Urothelium cell line (cell line): Measurements from ENCODE around the gene LRRC14B.

ENCODE experiments used
- DNase-seq: peaks from one replicate; pipeline ENCODE4 v3.0.0; 2011; ENCODE audit warnings: low spot score, mixed read lengths
- FAIRE-seq: peaks from 2 replicates; lab custom pipeline; 2011; peaks lifted over from hg19 to GRCh38; lab: Jason Lieb, UNC

The LRRC14B gene

GRCh38 chr5:173392-174290 lies 17.7 kb upstream of the LRRC14B start:
- FAIRE-seq = peak; percentile 68
- no peak for DNase-seq

- FAIRE-seq (no peak), DNase-seq (no peak)
Measured at GRCh38 chr5:174291-174600, 17.0 kb upstream of the LRRC14B start.

DNA sequence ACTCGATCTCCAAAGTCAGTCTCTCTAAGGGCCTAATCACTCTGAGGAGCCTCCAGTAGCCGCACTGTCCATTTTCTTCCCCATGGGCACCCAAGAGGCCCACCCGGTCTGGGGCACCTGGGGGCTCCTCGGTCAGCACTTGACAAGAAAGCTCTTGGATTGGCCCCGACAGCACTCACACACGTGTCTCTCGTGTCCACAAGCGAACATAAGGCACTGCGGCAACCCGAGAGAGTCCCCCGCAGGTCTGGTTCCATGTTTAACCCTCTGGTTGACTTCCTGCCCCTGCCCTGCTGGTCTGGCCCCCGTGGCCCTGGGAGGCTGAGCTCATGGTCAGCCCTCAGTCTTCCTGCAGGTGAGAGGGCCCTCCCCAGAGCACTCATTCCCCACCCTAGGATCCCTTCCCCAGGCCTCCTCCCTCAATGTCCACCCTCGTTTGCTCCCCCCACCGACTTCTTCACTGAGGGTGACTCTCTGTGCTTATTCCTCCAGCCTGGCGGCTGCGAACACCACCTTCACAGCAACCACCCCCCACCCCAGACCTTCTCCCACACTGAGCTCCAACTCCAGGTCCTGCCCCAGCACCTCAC lies 16.3 kb upstream of the LRRC14B start:
- FAIRE-seq (no peak), DNase-seq (no peak)

DNA sequence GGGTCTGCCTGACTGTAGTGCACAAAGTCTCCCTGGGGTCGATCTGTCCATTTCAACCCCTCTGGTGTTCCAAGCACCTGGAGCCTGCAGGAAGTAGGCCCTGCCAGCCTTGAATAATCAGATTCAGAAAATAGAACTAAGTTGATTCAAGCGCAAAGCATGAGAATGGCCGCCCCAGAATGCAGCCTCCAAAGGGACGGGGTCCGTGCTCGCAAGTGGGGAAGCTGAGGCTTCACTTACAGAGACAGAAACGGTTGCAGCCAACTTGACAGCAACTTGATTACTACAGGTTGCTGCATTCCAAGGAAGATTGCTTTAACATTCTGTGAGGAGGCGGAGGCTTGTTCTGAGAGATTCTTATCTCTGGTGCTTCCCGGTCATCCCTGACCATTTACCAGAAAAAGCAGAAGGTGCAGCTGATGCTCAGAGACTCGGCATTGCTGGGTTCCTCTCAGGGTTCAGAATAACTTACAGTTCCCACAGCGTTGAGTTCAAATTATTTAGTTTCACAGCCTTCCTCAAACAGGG lies 14.9 kb upstream of the LRRC14B start:
- DNase-seq (no peak), FAIRE-seq (no peak)

GRCh38 chr5:178110-178509 lies 13.2 kb upstream of the LRRC14B start:
- FAIRE-seq (no peak), DNase-seq (no peak)

- no peak for FAIRE-seq
Measured at GRCh38 chr5:179401-179800, 11.9 kb upstream of the LRRC14B start.

DNA sequence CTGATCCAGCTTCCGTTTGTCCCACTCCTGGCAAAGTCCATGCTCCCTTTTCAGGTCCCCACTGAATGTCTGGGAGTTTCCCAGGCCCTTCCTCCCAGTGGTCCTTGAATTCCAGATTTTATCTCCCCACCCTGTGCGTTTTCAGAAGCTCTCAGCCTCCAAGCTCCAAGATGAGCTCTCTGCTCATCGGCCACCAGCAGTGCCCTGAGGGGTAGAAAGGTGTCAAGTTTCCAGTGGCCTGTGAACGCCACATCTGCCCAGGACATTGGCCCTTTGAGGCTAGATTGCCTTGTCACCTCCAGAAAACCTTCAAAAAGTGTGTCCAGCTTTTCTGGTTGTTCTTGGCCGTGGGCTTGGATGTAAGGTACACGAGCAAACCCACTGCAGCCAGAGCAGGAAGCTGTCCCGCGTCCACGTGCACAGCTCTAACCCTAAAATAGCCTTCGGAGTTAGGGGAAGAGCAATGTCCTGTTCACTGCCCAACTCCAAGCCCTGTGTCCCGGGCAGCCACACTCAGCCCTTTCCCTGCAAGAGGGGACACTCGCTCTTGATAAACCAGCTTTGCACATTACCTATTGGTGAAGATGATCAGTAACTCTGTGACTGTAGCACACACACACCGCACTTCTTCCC lies 10.9 kb upstream of the LRRC14B start:
- FAIRE-seq (no peak), DNase-seq (no peak)

More at GRCh38 chr5:179401-179800, 11.9 kb upstream of the LRRC14B start:
- no peak for DNase-seq

- no peak for DNase-seq
- FAIRE-seq = no peak
Measured at GRCh38 chr5:181160-181559, 10.1 kb upstream of the LRRC14B start.

GRCh38 chr5:181566-181965 lies 9.7 kb upstream of the LRRC14B start:
- FAIRE-seq = no peak
- DNase-seq = no peak

DNA sequence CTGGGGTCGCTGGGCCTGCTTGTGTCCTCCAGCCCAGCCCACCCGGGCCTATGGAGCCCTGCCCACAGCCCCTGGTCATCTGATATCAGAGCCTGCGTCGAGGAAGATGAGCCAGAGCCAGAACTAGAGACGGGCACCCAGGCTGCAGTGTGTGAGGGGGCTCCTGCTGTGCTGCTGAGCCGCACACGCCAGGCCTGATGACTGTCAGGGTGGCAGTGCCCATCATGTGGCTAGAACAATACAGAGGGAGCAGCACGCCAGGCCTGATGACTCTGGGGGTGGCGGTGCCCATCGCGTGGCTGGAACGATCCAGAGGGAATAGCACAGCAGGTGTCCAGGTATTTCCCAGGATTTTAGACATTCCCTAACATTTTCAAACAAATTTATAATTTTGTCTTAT lies 9.2 kb upstream of the LRRC14B start:
- DNase-seq = no peak
- no peak for FAIRE-seq

GRCh38 chr5:184471-184870 lies 6.8 kb upstream of the LRRC14B start:
- no peak for DNase-seq
- no peak for FAIRE-seq

- no peak for FAIRE-seq
- DNase-seq = no peak
Measured at GRCh38 chr5:185095-186070, 5.9 kb upstream of the LRRC14B start.

- DNase-seq (no peak), FAIRE-seq (no peak)
Measured at GRCh38 chr5:186091-187041, 4.9 kb upstream of the LRRC14B start.

- DNase-seq (no peak), FAIRE-seq (no peak)
Measured at GRCh38 chr5:187042-187431, 4.3 kb upstream of the LRRC14B start.

- DNase-seq (no peak), FAIRE-seq (no peak)
Measured at GRCh38 chr5:187617-188451, 3.5 kb upstream of the LRRC14B start.

DNA sequence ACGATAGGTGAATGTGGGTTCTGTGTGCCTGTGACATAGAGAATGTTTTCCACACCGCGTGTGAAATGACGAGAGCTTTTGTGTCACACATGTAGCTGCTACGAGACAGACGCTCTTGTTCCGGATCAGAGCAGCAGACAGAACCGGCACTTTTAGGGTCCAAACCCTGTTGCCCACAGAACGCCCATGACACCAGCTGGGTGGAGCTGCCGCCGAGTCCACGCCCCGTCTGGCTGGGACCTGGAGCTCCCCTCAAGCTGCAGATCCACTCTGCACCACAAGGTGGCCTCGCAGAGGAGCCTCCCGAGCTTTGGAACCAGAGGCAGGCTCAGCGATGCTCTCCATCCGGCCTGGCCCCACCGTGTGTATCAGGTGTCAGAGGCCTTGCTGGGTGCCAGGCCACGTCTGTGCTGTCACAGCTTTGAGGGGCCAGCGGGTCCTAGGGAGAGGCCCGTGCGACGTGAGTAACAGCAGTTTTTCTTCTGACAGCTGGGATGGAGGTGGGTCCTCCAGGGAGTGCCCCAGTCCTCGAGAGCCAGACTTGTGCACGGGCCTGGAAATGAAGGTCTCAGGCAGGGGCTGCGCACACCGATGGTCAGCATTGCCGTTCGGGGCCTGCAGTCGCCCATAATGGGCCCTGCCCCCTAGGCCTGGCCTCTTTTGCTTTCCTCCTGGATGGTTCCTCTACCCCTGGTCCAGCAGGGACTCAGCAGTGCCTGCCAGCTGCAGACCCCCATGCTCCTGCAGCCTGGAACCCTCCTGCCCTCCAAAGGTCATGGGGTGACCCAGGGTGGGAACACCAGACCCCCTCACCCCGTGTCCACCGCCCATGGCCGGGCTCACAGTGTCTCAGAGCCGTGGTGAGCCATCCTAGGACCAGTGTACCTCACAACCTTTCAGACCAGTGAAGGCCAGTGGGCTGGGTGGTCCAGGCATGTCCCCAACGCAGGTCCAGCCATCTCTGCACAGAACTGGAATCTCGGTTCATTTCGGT lies 2.5 kb upstream of the LRRC14B start:
- DNase-seq (peak; percentile 96), FAIRE-seq (peak; percentile 91)

DNA sequence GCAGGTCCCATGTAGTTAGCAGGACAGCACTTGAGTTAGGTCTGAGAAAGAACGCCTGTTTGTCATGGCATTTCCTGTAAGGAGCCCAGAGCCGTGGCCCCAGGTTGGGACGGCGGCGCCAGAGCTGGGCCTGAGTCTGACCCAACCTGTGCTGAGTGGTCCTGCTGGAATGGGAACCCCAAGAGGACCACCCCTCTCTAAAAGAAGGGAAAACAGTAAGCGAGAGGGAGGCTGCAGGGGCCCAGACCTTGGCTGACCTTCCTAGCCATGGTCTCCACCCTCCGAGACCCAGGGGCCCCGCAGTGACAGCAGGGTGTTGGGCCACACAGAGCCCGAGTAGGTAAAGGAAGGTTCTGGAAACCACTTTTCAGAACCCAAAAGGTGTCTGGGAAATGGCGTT lies 1.8 kb upstream of the LRRC14B start:
- no peak for DNase-seq
- no peak for FAIRE-seq

DNA sequence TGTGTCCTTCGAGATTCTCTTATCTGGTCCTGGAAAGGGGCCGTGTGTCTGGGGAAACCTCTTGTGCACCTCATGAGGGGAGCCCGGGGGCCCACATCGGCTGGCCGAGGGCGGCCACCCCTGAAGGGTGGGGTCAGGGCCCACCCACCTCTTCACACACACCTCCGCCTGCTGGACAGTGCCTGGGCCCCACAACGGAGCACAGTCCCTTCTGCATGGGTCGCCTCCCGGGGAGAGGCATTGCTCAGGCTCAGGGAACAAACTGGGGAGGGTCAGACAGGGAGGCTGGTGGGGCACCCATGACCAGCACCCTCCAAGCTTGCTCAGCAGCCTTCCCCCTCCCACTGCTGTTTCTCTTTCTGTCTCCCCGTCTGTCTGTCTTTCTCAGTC lies 1.3 kb upstream of the LRRC14B start:
- FAIRE-seq = no peak
- DNase-seq = no peak
